ENCODE measurements around the gene XCL1. TPM values are rescaled to one million over a fixed set of nuclear protein-coding genes. Genes with fewer than 3 reads are reported as not detected.

Gene XCL1
- total RNA-seq, 1 experiment from 2014 or later: not detected

DNA sequence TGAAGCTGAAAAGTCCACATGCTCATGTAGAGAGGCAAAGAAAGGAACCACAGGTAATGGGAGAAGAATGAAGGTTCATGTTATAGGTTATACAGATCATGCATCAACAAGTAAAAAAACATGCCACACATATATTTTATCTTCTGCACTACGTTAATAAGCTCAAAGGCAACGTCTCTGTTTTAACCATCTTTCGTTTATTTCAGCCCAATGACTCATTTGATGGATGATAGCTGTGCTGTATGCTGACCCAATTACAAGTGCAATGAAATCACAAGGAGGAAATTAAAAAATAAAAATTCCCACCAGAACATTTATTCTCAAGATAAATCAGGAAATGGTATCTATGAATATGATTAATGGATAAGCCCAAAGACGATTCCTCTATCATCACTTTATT is 24.6 kb downstream of the XCL1 start:
- TF ChIP-seq ELF1 (IDR thresholded peaks at IDR 0.05; ENCODE audit: borderline replicate concordance, low read depth): no peak
- no peak for TF ChIP-seq SIN3A (IDR thresholded peaks at IDR 0.05; ENCODE audit: low read depth)
- no peak for TF ChIP-seq EZH2 (IDR thresholded peaks at IDR 0.05)
- TF ChIP-seq, protein P1, sequence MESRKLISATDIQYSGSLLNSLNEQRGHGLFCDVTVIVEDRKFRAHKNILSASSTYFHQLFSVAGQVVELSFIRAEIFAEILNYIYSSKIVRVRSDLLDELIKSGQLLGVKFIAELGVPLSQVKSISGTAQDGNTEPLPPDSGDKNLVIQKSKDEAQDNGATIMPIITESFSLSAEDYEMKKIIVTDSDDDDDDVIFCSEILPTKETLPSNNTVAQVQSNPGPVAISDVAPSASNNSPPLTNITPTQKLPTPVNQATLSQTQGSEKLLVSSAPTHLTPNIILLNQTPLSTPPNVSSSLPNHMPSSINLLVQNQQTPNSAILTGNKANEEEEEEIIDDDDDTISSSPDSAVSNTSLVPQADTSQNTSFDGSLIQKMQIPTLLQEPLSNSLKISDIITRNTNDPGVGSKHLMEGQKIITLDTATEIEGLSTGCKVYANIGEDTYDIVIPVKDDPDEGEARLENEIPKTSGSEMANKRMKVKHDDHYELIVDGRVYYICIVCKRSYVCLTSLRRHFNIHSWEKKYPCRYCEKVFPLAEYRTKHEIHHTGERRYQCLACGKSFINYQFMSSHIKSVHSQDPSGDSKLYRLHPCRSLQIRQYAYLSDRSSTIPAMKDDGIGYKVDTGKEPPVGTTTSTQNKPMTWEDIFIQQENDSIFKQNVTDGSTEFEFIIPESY (IDR thresholded peaks at IDR 0.05; ENCODE audit: extremely low read depth, insufficient replicate concordance, low read length): no peak
- no peak for TF ChIP-seq TCF7L2 (IDR thresholded peaks at IDR 0.05; ENCODE audit: borderline replicate concordance, extremely low read depth, insufficient read depth, insufficient read length)
- no peak for TF ChIP-seq RAD21 (IDR thresholded peaks at IDR 0.05; ENCODE audit: low read depth)
- TF ChIP-seq, protein P2, sequence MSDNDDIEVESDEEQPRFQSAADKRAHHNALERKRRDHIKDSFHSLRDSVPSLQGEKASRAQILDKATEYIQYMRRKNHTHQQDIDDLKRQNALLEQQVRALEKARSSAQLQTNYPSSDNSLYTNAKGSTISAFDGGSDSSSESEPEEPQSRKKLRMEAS (IDR thresholded peaks at IDR 0.05): no peak
- no peak for TF ChIP-seq POLR2A (IDR thresholded peaks at IDR 0.05; ENCODE audit: borderline replicate concordance, extremely low read depth, insufficient read depth, insufficient read length)
- TF ChIP-seq, protein P3, sequence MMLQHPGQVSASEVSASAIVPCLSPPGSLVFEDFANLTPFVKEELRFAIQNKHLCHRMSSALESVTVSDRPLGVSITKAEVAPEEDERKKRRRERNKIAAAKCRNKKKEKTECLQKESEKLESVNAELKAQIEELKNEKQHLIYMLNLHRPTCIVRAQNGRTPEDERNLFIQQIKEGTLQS (IDR thresholded peaks at IDR 0.05): no peak
- TF ChIP-seq, protein P4, sequence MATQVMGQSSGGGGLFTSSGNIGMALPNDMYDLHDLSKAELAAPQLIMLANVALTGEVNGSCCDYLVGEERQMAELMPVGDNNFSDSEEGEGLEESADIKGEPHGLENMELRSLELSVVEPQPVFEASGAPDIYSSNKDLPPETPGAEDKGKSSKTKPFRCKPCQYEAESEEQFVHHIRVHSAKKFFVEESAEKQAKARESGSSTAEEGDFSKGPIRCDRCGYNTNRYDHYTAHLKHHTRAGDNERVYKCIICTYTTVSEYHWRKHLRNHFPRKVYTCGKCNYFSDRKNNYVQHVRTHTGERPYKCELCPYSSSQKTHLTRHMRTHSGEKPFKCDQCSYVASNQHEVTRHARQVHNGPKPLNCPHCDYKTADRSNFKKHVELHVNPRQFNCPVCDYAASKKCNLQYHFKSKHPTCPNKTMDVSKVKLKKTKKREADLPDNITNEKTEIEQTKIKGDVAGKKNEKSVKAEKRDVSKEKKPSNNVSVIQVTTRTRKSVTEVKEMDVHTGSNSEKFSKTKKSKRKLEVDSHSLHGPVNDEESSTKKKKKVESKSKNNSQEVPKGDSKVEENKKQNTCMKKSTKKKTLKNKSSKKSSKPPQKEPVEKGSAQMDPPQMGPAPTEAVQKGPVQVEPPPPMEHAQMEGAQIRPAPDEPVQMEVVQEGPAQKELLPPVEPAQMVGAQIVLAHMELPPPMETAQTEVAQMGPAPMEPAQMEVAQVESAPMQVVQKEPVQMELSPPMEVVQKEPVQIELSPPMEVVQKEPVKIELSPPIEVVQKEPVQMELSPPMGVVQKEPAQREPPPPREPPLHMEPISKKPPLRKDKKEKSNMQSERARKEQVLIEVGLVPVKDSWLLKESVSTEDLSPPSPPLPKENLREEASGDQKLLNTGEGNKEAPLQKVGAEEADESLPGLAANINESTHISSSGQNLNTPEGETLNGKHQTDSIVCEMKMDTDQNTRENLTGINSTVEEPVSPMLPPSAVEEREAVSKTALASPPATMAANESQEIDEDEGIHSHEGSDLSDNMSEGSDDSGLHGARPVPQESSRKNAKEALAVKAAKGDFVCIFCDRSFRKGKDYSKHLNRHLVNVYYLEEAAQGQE (IDR thresholded peaks at IDR 0.05; ENCODE audit: low read depth): no peak
- no peak for TF ChIP-seq POLR2AphosphoS5 (IDR thresholded peaks at IDR 0.05; ENCODE audit: low read depth, low read length)
- no peak for TF ChIP-seq CBX3 (IDR thresholded peaks at IDR 0.05; ENCODE audit: low read depth)
- no peak for TF ChIP-seq ZFX (IDR thresholded peaks at IDR 0.05)
- TF ChIP-seq SRF (IDR thresholded peaks at IDR 0.05; ENCODE audit: low read depth): no peak
- TF ChIP-seq YY1 (IDR thresholded peaks at IDR 0.05; ENCODE audit: extremely low read depth, insufficient replicate concordance, low read depth, low read length): no peak
- BruUV-seq (replicated peaks): no TSS peak
- RAD21 ChIA-PET (ENCODE audit: low non-redundant PET in 1 of 2, low total read pairs in 2 of 2, uncharacterized antibody in 2 of 2, unreplicated experiment in 2 of 2): no interaction called here
- H3K79me2 ChIP-seq (ENCODE audit: insufficient read depth, low read length): no peaks in the 10 kb centered on the region
- H3K36me3 ChIP-seq (ENCODE audit: control insufficient read depth in 1 of 2, insufficient read depth in 2 of 2, low read length in 2 of 2): no peaks in the 10 kb centered on the region
- H3K27ac ChIP-seq (ENCODE audit: low read depth, low read length): no peak overlapping the region
- no peak overlapping the region for H3K9ac ChIP-seq (ENCODE audit: low read length)
- no peaks in the 10 kb centered on the region for H3K27me3 ChIP-seq (ENCODE audit: insufficient read depth, low read length)
- DNase-seq (ENCODE audit: low read depth, low spot score) (no peak), ATAC-seq (no peak)
- no peak overlapping the region for H2AFZ ChIP-seq (ENCODE audit: low read depth, low read length, poor library complexity, severe bottlenecking)
- H3K4me1 ChIP-seq (ENCODE audit: control insufficient read depth in 1 of 2, insufficient read depth in 2 of 2, low read length in 2 of 2): no peaks in the 10 kb centered on the region
- intact Hi-C loops (cut with micrococcal nuclease): loop anchor here (5.0 to 10.0 kb wide), 3 partner anchors 256 to 864 kb away; no protein-coding TSS in a partner anchor
- H4K20me1 ChIP-seq (ENCODE audit: insufficient read depth): no peaks in the 10 kb centered on the region
- H3K9me3 ChIP-seq (ENCODE audit: control insufficient read depth in 1 of 2, insufficient read depth in 1 of 2, low read depth in 1 of 2, low read length in 2 of 2): no peaks in the 10 kb centered on the region
- CTCF ChIA-PET: interaction anchor here (1.8 to 5.6 kb wide), 3 partner anchors 162 to 747 kb away, joined by 6 to 62 read pairs (median 8); no protein-coding TSS in a partner anchor
- POLR2A ChIA-PET: no interaction called here
- H3K9me2 ChIP-seq (ENCODE audit: insufficient read depth): no peaks in the 10 kb centered on the region
- H3K4me2 ChIP-seq (ENCODE audit: low read length): no peak overlapping the region
- H3K4me3 ChIP-seq (replicated peaks in 1 of 2; ENCODE audit: low read depth in 1 of 2, low read length in 2 of 2): no peak overlapping the region
